OCI-LY1 (cell line): ENCODE results near the gene JAK1.

Experiments used
- CTCF ChIP-seq: fragments of 200-600 bp; sonication (generic), shearing (Covaris generic); IDR thresholded peaks from 2 replicates; pipeline ENCODE4 v1.5.1; 2017; ENCODE audit warnings: mild to moderate bottlenecking, antibody characterized with exemption, low read length, moderate library complexity, mixed read lengths
- EZH2 ChIP-seq: fragments of 200-600 bp; sonication (generic), shearing (Covaris generic); IDR thresholded peaks from 2 replicates; pipeline ENCODE4 v1.8.0; 2017; ENCODE audit warnings: borderline replicate concordance, mixed run types, mild to moderate bottlenecking, antibody characterized with exemption, low read length, moderate library complexity, mixed read lengths

- no peak for TF ChIP-seq CTCF
- no peak for TF ChIP-seq EZH2
Measured at GRCh38 chr1:64984737-64985136, 18.4 kb upstream of the JAK1 start.
